ENCODE results near the gene CDK17.
A peak's percentile ranks its signal among the peaks of the same experiment; 100 is the strongest.
"Not testable (repeated sequence)": the region's sequence is repeated elsewhere in the genome, so short reads cannot be mapped to it uniquely, and the experiment has no call there.

Gene CDK17

DNA sequence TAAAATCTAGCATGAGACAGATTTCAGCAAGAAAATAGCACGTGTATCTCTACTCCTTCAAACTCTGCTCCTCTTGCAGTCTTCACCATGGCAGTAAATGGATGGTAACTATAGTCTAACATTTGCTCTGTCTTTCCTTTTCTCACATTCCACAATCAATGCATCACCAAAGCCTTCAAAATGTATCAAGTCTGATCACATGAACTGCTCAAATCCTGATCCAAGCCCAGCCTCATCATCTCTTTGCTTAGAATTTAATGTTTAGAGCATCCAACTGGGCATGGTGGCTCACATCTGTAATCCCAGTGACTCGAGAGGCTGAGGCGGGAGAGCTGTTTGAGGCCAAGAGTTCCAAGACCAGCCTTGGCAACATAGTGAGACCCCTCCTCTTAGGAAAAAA, 45.9 kb downstream of the CDK17 start:
- DNase-seq (ENCODE audit: low spot score), result no peak

- DNase-seq (ENCODE audit: low spot score), result peak; percentile 45
Observed at GRCh38 chr12:96352161-96352835, 47.9 kb downstream of the CDK17 start.

- no peak for DNase-seq (ENCODE audit: low spot score)
Observed at GRCh38 chr12:96350982-96351381, 49.3 kb downstream of the CDK17 start.

GRCh38 chr12:96347130-96347699, 53.0 kb downstream of the CDK17 start:
- DNase-seq (ENCODE audit: low spot score), result no peak

GRCh38 chr12:96346716-96347115, 53.5 kb downstream of the CDK17 start:
- not testable (repeated sequence) for DNase-seq (ENCODE audit: low spot score)

GRCh38 chr12:96344124-96344695, 56.0 kb downstream of the CDK17 start:
- no peak for DNase-seq (ENCODE audit: low spot score)

DNA sequence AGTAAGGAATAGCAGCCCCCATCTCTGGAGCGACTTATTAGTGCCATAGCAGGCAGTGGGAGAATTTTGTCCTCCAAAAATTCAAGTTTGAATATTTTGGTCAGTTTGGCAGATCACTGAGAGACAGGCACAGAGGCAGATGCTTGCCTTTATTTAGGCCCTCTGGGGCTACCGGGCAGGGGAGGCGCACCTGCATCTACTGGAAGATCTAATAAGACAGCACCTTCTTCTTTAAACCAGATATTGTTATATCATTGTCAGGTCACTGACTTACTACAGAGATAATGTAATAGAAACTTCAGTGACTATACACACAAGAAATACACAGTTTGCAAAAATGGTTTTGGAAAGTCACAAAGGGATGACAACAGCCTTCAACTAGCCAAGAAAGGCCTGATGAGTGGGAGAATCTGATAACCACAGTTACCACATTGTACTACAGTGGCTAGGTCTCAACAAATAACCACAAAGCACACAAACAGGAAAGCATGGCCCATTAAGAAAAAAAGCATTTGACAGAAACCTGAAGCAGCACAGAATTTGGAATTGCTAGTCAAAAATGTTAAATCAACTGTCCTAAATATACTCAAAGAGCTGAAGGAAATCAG, 56.8 kb downstream of the CDK17 start:
- DNase-seq (ENCODE audit: low spot score), result no peak

DNA sequence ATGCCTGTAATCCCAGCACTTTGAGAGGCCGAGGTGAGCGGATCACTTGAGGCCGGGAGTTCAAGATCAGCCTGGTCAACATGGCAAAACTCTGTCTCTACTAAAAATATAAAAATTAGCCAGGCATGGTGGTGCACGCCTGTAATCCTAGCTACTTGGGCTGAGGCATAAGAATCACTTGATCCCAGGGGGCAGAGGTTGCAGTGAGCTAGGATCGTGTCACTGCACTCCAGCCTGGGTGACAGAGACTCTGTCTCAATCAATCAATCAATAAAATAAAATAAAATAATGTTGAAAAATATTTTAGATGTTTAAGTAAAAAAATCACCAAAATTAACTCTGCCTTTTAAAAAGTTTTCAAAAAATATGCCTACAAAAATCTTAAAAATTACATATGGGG, 60.6 kb downstream of the CDK17 start:
- not testable (repeated sequence) for DNase-seq (ENCODE audit: low spot score)

GRCh38 chr12:96338852-96339471, 61.3 kb downstream of the CDK17 start:
- no peak for DNase-seq (ENCODE audit: low spot score)

- DNase-seq (ENCODE audit: low spot score), result no peak
Observed at GRCh38 chr12:96337953-96338352, 62.3 kb downstream of the CDK17 start.

GRCh38 chr12:96336489-96336888, 63.8 kb downstream of the CDK17 start:
- no peak for DNase-seq (ENCODE audit: low spot score)

DNA sequence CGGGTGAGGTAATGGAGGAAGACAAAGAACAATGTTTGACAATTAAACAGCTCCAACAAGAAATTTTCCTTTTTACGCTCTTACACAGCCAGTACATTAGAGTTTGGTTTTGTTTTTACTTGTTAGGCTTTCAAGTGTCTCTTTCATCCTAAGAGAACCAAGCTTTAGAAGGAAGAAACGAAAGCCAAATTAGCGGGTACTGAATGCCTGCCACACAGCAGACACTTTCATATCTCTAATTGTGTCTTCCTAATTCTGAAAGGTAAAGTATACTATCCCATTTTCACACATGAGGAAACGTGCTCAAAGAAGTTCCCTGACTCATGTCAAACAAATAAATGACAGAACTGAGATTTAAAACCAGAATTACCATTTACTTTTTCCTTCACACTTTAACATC, 65.0 kb downstream of the CDK17 start:
- peak; percentile 54 for DNase-seq (ENCODE audit: low spot score)

DNA sequence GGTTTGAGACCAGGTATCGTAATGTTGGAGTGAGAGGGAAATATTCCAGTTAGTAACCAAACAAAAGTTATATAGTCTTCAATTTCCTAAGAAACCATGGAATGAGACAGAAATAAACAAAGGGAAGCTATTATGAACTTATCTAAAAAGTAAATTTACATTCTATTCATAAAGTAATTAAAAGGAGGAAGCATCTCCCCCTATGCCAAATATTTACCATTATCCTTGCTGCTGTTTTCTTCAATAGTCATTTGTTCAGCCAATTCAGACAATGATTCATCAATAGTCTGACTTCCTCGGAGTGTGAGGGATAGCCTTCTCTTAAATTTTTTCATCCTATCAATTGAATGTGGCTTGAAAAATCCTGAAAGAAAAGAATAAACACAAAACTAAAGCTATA, 65.7 kb downstream of the CDK17 start:
- peak; percentile 28 for DNase-seq (ENCODE audit: low spot score)

GRCh38 chr12:96329545-96329944, 70.7 kb downstream of the CDK17 start:
- no peak for DNase-seq (ENCODE audit: low spot score)

GRCh38 chr12:96329018-96329417, 71.2 kb downstream of the CDK17 start:
- DNase-seq (ENCODE audit: low spot score), result no peak

DNA sequence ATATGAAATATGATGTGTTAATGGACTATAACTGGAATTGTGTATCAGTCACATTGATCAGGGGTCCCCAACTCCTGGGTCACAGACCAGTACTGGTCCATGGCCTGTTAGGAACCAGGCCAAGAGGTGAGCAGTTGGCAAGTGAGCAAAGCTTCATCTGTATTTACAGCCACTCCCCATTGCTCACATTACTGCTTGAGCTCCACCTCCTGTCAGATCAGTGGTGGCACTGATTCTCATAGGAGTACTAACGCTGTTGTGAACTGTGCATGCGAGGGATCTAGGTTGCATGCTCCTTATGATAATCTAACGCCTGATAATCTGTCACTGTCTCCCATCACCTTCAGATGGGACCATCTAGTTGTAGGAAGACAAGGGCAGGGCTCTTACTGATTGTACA, 72.3 kb downstream of the CDK17 start:
- DNase-seq (ENCODE audit: low spot score), result no peak

GRCh38 chr12:96327346-96327745, 72.9 kb downstream of the CDK17 start:
- DNase-seq (ENCODE audit: low spot score), result no peak

GRCh38 chr12:96326628-96327227, 73.5 kb downstream of the CDK17 start:
- no peak for DNase-seq (ENCODE audit: low spot score)

GRCh38 chr12:96323906-96324305, 76.3 kb downstream of the CDK17 start:
- DNase-seq (ENCODE audit: low spot score), result no peak

- no peak for DNase-seq (ENCODE audit: low spot score)
Observed at GRCh38 chr12:96322720-96323119, 77.5 kb downstream of the CDK17 start.

DNA sequence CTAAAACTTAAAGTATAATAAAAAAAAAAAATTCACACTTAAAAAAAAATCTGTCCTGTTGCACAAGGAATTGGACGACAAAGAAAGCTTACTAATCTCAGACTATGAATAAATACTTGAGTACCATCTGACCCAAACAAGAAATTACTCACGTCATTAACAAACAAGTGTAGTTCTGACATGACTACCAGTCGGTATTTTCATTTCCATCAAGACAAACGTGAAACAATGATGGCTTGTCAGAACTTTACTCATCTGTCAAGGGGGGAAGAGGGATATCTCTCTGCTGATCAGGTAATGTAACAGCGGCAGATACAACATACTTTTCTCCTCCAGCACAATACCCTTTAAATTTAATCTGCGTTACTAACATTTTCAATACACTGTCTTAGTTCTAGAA, 78.3 kb downstream of the CDK17 start:
- no peak for DNase-seq (ENCODE audit: low spot score)

GRCh38 chr12:96317801-96318200, 82.4 kb downstream of the CDK17 start:
- not testable (repeated sequence) for DNase-seq (ENCODE audit: low spot score)
